NCI-H748 (cell line): ENCODE measurements around the gene CAMSAP3.
"Not testable (repeated sequence)": the region's sequence is repeated elsewhere in the genome, so short reads cannot be mapped to it uniquely, and the experiment has no call there.

Experiments
- DNase-seq: peaks from one replicate; lab custom pipeline; 2025; ENCODE audit not compliant: unreplicated experiment; lab: John Stamatoyannopoulos, UW

The CAMSAP3 gene

GRCh38 chr19:7570761-7571160 is 24.9 kb upstream of the CAMSAP3 start:
- DNase-seq: no peak

- no peak for DNase-seq
These were observed 20.1 kb upstream of the CAMSAP3 start for GRCh38 chr19:7575434-7576040.

- DNase-seq: not testable (repeated sequence)
These were observed 18.2 kb upstream of the CAMSAP3 start for GRCh38 chr19:7577422-7577821.

GRCh38 chr19:7578127-7578526 is 17.5 kb upstream of the CAMSAP3 start:
- DNase-seq: no peak

- DNase-seq: no peak
These were observed 16.5 kb upstream of the CAMSAP3 start for GRCh38 chr19:7579182-7579581.

GRCh38 chr19:7582446-7582845 is 13.2 kb upstream of the CAMSAP3 start:
- DNase-seq: no peak

GRCh38 chr19:7589822-7590221 is 5.8 kb upstream of the CAMSAP3 start:
- DNase-seq: no peak

- DNase-seq: no peak
These were observed 5.4 kb upstream of the CAMSAP3 start for GRCh38 chr19:7590256-7590655.

GRCh38 chr19:7596211-7596937 is 711 bp downstream of the CAMSAP3 start:
- no peak for DNase-seq

- no peak for DNase-seq
These were observed 2.0 kb downstream of the CAMSAP3 start for GRCh38 chr19:7597689-7598088.

- no peak for DNase-seq
These were observed 2.5 kb downstream of the CAMSAP3 start for GRCh38 chr19:7598180-7598579.

GRCh38 chr19:7600721-7601120 is 5.1 kb downstream of the CAMSAP3 start:
- DNase-seq: no peak

- DNase-seq: no peak
These were observed 6.7 kb downstream of the CAMSAP3 start for GRCh38 chr19:7602240-7602934.

- no peak for DNase-seq
These were observed 7.4 kb downstream of the CAMSAP3 start for GRCh38 chr19:7602935-7603497.

- DNase-seq: no peak
These were observed 8.3 kb downstream of the CAMSAP3 start for GRCh38 chr19:7603919-7604318.

GRCh38 chr19:7605490-7606222 is 10.0 kb downstream of the CAMSAP3 start:
- peak; percentile 11 for DNase-seq

GRCh38 chr19:7606289-7606688 is 10.6 kb downstream of the CAMSAP3 start:
- no peak for DNase-seq

- DNase-seq: no peak
These were observed 11.7 kb downstream of the CAMSAP3 start for GRCh38 chr19:7607212-7607873.

- DNase-seq: no peak
These were observed 12.4 kb downstream of the CAMSAP3 start for GRCh38 chr19:7607874-7608560.
